Mononuclear cell (primary cell): ENCODE results near the gene SLC40A1. TPM values are rescaled to one million over a fixed set of nuclear protein-coding genes. Genes with fewer than 3 reads are reported as not detected.

Experiments used
- H3K27me3 ChIP-seq: 2 replicates; pipeline ENCODE4 v1.6.0; 2011; ENCODE audit warnings: low read length, control low read depth; ENCODE audit not compliant: insufficient read depth
- H3K4me1 ChIP-seq: 2 replicates; pipeline ENCODE4 v1.5.1; 2011; ENCODE audit warnings: mild to moderate bottlenecking, low read length, control low read depth; ENCODE audit not compliant: insufficient read depth
- H3K4me3 ChIP-seq: 2 replicates; pipeline ENCODE4 v1.5.1; 2011; ENCODE audit warnings: mild to moderate bottlenecking, low read length, moderate library complexity
- H3K9me3 ChIP-seq: 2 replicates; pipeline ENCODE4 v1.5.1; 2011; ENCODE audit warnings: low read depth, mild to moderate bottlenecking, control low read depth, low read length
- total RNA-seq: library from RNA; depleted of rRNA; stranded (reverse); fragments of >200 nt; gene quantifications from one replicate; pipeline ENCODE4 v1.2.3, GENCODE V29; 2012

Gene SLC40A1
- total RNA-seq, 1 donor: 65.5 TPM

GRCh38 chr2:189559579-189560272 is 20.9 kb downstream of the SLC40A1 start:
- Histone ChIP-seq H3K4me1 (peaks cover 8% of the 10 kb centered on the region), H3K9me3 (no peaks in the 10 kb centered on the region), H3K4me3 (no peak overlapping the region), H3K27me3 (no peaks in the 10 kb centered on the region)

- H3K4me3 ChIP-seq: no peak overlapping the region
Observed at GRCh38 chr2:189558516-189559272, 21.9 kb downstream of the SLC40A1 start.

GRCh38 chr2:189557373-189557772 is 23.2 kb downstream of the SLC40A1 start:
- Histone ChIP-seq H3K4me1 (peaks cover 8% of the 10 kb centered on the region), H3K4me3 (no peak overlapping the region), H3K27me3 (no peaks in the 10 kb centered on the region), H3K9me3 (no peaks in the 10 kb centered on the region)

More at GRCh38 chr2:189558516-189559272, 21.9 kb downstream of the SLC40A1 start:
- H3K27me3 ChIP-seq: no peaks in the 10 kb centered on the region
- no peaks in the 10 kb centered on the region for H3K9me3 ChIP-seq
- H3K4me1 ChIP-seq: peaks cover 8% of the 10 kb centered on the region

DNA sequence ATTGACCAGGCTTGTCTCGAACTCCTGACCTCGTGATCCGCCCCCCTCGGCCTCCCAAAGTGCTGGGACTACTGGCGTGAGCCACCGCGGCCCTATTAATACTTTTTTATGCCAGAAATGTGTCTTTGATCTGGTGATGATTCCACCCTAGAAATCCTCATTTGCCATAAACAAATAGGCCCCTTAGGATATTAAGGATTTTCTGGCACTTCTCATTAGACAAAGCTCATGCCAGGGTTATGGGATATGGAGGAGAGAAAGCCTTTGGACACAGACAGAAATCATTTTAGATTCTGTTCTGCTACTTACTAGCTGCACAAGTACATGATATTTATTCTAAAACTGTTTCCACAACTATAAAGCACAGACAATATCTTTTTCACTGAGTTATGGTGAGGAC is 24.1 kb downstream of the SLC40A1 start:
- Histone ChIP-seq H3K27me3 (no peaks in the 10 kb centered on the region), H3K9me3 (no peaks in the 10 kb centered on the region), H3K4me3 (no peak overlapping the region), H3K4me1 (peaks cover 8% of the 10 kb centered on the region)

DNA sequence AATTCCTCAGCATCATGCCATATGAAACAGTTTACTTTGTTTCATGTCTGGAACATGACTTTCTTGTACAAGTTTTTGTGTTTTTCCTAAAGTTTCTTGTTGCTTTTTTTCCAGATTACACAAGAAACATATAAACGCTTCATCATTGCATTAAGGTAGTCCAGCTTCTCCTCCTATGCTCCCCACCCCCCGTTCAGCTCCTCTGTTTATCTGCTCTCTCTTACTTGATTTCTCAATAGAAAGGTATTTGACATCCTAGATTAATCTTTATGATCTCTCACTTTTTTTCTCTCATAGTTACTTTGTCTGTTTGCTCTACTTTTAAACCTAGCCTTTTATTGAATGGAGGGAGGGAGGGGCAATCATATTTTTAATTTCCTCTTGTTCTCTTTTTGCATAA is 25.4 kb downstream of the SLC40A1 start:
- no peak overlapping the region for H3K4me3 ChIP-seq
- no peaks in the 10 kb centered on the region for H3K27me3 ChIP-seq
- peaks cover 8% of the 10 kb centered on the region for H3K4me1 ChIP-seq
- H3K9me3 ChIP-seq: no peaks in the 10 kb centered on the region

DNA sequence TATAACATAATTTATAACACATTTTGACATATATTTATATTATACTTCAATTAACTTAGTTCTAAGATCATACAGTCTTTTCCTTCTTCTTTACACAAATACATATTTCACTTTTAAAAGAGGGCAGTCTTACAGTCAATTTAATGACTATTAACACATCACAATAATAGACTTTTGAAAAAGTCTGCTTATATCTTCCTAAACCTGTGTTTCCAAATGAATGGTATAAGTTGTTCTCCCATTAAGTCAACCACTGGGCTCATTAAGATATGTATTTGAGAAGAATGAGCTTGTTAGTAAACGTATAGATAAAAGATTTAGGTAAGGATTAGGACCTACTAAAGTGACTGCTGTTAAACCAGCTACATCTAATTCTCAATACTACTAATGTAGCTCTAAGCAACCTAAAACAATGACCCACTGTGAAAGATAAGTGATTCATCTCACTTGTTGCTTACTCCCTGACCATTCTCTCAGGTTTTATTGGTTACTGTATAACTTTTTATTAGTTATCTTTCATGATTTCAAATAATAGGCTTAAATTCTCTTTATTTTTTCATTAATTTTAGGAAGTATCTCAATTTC is 27.0 kb downstream of the SLC40A1 start:
- no peaks in the 10 kb centered on the region for H3K4me1 ChIP-seq
- no peaks in the 10 kb centered on the region for H3K27me3 ChIP-seq
- no peaks in the 10 kb centered on the region for H3K9me3 ChIP-seq
- H3K4me3 ChIP-seq: no peak overlapping the region

- Histone ChIP-seq H3K4me1 (no peaks in the 10 kb centered on the region), H3K4me3 (no peak overlapping the region), H3K9me3 (no peaks in the 10 kb centered on the region), H3K27me3 (no peaks in the 10 kb centered on the region)
Observed at GRCh38 chr2:189552991-189553404, 27.6 kb downstream of the SLC40A1 start.

GRCh38 chr2:189552334-189552990 is 28.1 kb downstream of the SLC40A1 start:
- no peaks in the 10 kb centered on the region for H3K4me1 ChIP-seq
- no peak overlapping the region for H3K4me3 ChIP-seq
- H3K27me3 ChIP-seq: no peaks in the 10 kb centered on the region
- no peaks in the 10 kb centered on the region for H3K9me3 ChIP-seq

DNA sequence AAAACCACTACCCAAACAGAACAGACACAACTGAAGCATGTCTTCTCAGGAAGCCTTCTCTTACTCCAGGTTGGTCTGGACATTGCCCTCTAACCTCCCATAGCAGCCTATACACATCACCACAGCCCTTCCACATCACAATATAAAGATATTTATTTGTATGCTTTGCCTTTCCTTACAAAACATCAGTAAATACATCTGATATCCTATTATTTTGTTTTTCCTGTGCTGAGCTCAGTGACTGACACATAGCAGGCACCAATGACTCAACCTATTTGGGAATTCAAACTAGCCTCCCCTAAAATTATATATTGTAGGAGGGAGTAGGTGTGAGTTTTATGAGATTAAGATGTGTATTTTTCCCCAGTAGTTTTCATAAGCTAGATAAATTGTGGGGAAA is 28.8 kb downstream of the SLC40A1 start:
- H3K9me3 ChIP-seq: no peaks in the 10 kb centered on the region

GRCh38 chr2:189549449-189549832 is 31.1 kb downstream of the SLC40A1 start:
- Histone ChIP-seq H3K9me3 (no peaks in the 10 kb centered on the region), H3K4me1 (no peaks in the 10 kb centered on the region), H3K4me3 (no peak overlapping the region), H3K27me3 (no peaks in the 10 kb centered on the region)

More for the DNA sequence above, 28.8 kb downstream of the SLC40A1 start:
- H3K4me3 ChIP-seq: no peak overlapping the region
- H3K27me3 ChIP-seq: no peaks in the 10 kb centered on the region
- no peaks in the 10 kb centered on the region for H3K4me1 ChIP-seq

GRCh38 chr2:189548666-189549448 is 31.7 kb downstream of the SLC40A1 start:
- Histone ChIP-seq H3K4me1 (no peaks in the 10 kb centered on the region), H3K27me3 (no peaks in the 10 kb centered on the region), H3K4me3 (no peak overlapping the region), H3K9me3 (no peaks in the 10 kb centered on the region)

DNA sequence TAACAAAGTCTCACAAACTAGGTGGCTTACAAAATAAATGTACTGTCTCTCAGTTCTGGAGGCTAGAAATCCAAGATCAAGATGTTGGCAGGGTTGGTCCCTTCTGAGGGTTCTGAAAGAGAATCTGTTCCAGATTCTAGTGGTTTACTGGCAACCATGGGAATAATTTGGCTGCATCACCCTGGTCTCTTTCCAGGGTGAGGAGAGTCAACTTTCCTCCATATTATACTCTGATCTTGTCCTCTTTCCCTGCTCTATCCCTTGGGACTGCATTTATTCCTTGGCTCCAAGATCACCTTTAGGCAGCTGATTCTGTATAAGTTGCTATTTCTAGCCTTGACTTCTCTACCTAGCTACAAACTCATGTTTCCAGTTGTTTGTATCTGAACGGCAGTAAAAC is 35.2 kb downstream of the SLC40A1 start:
- Histone ChIP-seq H3K4me3 (no peak overlapping the region), H3K4me1 (peaks cover 4% of the 10 kb centered on the region), H3K27me3 (no peaks in the 10 kb centered on the region), H3K9me3 (no peaks in the 10 kb centered on the region)

DNA sequence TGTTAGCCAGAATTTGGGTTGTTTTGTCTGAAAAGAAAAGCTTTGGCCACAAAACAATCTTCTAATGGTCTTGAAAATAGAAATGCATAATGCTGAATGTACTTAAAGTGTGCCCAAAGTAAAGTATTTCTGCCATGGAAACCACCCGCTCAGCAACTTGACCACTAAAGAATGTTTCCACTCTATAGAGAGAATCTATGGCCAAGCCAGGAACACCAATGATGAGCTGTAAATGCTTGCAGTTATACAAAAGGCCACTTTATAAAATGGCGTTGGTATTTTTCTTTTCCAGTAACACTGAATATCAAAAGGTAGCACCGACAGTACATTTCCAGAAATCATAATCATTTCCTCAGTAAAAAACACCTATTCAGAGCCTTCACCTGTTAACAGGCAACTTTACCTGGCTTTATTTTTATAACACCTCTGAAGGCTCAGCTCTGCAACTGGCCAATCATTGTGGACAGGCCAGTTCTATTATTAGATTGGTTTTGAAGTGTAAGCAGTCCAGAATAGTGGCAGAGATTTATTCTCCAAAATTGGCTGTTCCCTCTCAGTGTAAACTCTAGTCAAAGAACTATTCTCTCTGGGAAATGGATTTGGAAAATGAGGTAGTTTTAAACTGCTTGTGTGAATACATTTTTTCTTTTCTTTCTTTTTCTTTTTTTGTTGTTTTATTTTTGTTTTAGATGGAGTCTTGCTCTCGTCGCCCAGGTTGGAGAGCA is 36.1 kb downstream of the SLC40A1 start:
- H3K27me3 ChIP-seq: no peaks in the 10 kb centered on the region
- no peaks in the 10 kb centered on the region for H3K9me3 ChIP-seq
- no peak overlapping the region for H3K4me3 ChIP-seq
- peaks cover 4% of the 10 kb centered on the region for H3K4me1 ChIP-seq

DNA sequence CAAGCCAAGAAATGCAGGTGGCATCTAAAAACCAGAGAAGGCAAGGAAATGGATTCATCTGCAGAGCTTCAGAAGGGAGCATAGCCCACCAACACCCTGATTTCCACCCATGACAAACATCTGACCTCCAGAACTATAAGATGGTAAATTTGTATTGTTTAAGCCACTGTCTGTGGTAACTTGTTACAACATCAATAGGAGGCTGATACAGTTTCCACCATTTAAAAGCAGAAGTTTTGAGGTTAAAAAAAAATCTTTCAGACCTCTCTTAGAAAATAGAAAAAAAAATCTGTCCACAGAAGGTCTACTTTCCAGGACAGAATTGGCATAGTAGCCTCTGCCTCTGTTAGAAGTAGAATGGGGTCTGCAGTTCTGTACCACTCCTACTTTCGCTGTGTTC is 37.2 kb downstream of the SLC40A1 start:
- no peaks in the 10 kb centered on the region for H3K9me3 ChIP-seq
- no peaks in the 10 kb centered on the region for H3K27me3 ChIP-seq
- no peak overlapping the region for H3K4me3 ChIP-seq
- peaks cover 4% of the 10 kb centered on the region for H3K4me1 ChIP-seq
